Stimulated activated naive CD8-positive, alpha-beta T cell treated with anti-CD3 and anti-CD28 coated beads, Interleukin-15, Interleukin-2, amounts not matched to agents 100 ng/mL and 50 ng/mL, for 24 hours (primary cell): ENCODE data around the gene CROCC2.

Experiments
- H3K27ac Mint-ChIP-seq: one replicate; pipeline ENCODE4 v1.8.0; 2021; ENCODE audit warnings: mild to moderate bottlenecking, mixed read lengths
- H3K27me3 Mint-ChIP-seq: one replicate; pipeline ENCODE4 v1.8.0; 2021; ENCODE audit warnings: mixed read lengths
- H3K36me3 Mint-ChIP-seq: one replicate; pipeline ENCODE4 v1.8.0; 2021; ENCODE audit warnings: low read depth, mixed read lengths
- H3K4me1 Mint-ChIP-seq: one replicate; pipeline ENCODE4 v1.8.0; 2021; ENCODE audit warnings: low read depth, mixed read lengths
- H3K4me3 Mint-ChIP-seq: one replicate; pipeline ENCODE4 v1.8.0; 2021; ENCODE audit warnings: mild to moderate bottlenecking, mixed read lengths
- H3K9me3 Mint-ChIP-seq: one replicate; pipeline ENCODE4 v1.8.0; 2021; ENCODE audit warnings: mixed read lengths

Gene CROCC2

DNA sequence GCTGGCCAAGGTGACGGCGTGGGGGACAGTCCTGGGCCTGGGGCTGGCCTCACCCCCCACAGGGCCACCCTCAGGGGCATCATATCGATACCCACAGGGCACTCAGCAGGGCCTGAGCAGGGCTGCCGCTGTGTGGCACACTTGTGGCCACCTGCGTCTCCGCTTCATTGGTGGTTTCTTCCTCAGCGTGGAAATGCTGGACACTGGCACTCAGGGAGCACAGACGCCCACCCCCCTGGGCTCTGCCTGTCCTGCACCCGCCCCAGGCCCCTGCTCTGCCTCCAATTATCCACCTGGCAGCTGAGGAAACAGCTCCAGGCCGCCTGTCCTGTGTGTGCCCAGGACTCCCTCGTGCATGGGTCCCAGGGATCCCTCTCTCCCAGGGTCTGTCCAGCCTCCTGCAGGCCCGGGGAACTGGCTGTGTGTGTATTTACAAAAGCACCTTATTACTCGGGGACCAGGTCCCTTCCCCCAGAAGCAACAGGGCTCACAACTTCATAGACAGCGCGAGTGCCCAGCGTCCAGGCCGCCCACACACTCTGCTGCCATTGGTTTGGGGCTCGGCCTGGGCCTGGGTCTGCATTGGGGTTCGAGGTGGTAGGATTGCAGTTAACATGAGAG lies 13.1 kb downstream of the CROCC2 start:
- Mint-ChIP-seq H3K4me1 (no peaks in the 10 kb centered on the region), H3K27me3 (peaks cover 4% of the 10 kb centered on the region), H3K36me3 (no peaks in the 10 kb centered on the region), H3K9me3 (no peaks in the 10 kb centered on the region), H3K4me3 (no peak overlapping the region), H3K27ac (no peak overlapping the region)

DNA sequence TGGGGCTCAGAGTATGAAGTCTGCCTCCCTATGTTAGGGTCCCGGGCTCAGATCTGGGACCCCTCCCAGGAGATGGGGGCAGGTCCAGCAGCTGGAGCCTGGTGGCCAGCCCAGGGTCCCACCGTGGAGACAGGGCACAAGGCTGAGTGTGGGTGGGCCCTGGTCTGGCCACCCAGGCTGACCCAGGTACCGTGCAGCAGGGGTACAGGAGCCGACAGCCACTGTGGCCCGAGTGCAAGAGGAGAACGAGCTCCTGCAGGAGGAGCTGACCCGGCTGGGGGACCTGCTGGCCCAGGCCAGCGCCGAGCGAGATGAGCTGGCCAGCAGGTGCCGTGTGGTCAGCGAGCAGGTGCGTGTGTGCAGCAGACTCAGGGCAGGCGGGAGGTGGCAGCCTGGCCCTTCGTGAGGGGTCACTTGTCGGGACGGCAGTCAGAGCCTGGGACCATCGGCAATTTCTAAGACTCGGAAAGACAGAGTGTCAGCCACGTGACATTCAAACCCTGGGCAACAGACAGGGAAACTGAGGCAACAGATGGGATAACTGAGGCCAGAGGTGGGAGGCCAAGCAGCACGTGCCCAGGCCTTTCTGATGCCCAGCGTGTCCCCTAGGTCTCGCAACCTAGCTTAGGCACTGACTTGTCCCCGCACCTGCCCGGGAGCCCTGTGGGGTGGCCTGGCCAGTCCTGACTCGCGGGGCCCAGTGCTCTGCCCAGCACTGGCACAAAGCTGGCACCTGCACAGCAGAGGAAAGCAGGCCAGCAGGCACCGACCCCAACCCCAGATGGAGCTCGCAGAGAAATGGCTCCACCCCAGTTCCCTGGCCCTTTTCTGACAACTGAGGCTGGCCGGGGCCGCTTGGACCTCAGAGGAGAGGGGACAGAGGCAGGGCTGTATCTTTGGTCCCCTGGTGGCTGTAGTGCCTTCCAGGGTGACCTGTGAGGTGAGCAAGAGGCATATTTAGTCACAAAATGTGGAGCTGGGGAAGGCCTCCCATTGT lies 13.9 kb downstream of the CROCC2 start:
- Mint-ChIP-seq H3K36me3 (no peaks in the 10 kb centered on the region), H3K9me3 (no peaks in the 10 kb centered on the region), H3K4me3 (no peak overlapping the region), H3K4me1 (no peaks in the 10 kb centered on the region), H3K27ac (no peak overlapping the region), H3K27me3 (peaks cover 4% of the 10 kb centered on the region)

DNA sequence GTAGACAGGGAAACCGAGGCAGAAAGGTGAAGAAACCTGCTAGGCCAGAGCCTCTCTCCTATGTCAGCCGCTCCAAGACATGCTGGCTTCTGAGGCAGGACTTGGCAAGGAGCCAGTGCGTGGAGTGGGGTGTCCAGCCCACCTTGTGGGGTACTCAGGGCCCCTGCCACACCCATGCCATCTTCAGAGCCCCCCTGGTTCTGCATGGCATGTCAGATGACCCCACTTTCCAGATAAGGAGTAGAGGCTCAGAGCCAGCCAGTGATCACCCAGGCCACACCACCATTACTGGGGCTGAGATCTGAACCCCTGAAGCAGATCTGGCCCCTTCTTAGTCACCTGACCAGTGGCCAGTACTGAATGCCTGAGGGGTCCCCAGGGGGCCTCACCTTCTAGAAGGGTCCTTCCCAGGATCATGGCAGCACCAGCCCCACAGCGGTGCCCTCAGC lies 14.7 kb downstream of the CROCC2 start:
- Mint-ChIP-seq H3K36me3 (no peaks in the 10 kb centered on the region), H3K27ac (no peak overlapping the region), H3K9me3 (no peaks in the 10 kb centered on the region), H3K4me1 (no peaks in the 10 kb centered on the region), H3K4me3 (no peak overlapping the region), H3K27me3 (no peaks in the 10 kb centered on the region)

GRCh38 chr2:240921311-240921994 lies 15.3 kb downstream of the CROCC2 start:
- no peak overlapping the region for H3K4me3 Mint-ChIP-seq
- no peaks in the 10 kb centered on the region for H3K27me3 Mint-ChIP-seq
- no peaks in the 10 kb centered on the region for H3K9me3 Mint-ChIP-seq
- H3K4me1 Mint-ChIP-seq = no peaks in the 10 kb centered on the region
- H3K36me3 Mint-ChIP-seq = no peaks in the 10 kb centered on the region
- H3K27ac Mint-ChIP-seq = no peak overlapping the region

GRCh38 chr2:240921995-240922244 lies 15.8 kb downstream of the CROCC2 start:
- no peaks in the 10 kb centered on the region for H3K4me1 Mint-ChIP-seq
- H3K27me3 Mint-ChIP-seq = no peaks in the 10 kb centered on the region
- no peaks in the 10 kb centered on the region for H3K9me3 Mint-ChIP-seq
- no peaks in the 10 kb centered on the region for H3K36me3 Mint-ChIP-seq
- no peak overlapping the region for H3K27ac Mint-ChIP-seq
- H3K4me3 Mint-ChIP-seq = no peak overlapping the region

DNA sequence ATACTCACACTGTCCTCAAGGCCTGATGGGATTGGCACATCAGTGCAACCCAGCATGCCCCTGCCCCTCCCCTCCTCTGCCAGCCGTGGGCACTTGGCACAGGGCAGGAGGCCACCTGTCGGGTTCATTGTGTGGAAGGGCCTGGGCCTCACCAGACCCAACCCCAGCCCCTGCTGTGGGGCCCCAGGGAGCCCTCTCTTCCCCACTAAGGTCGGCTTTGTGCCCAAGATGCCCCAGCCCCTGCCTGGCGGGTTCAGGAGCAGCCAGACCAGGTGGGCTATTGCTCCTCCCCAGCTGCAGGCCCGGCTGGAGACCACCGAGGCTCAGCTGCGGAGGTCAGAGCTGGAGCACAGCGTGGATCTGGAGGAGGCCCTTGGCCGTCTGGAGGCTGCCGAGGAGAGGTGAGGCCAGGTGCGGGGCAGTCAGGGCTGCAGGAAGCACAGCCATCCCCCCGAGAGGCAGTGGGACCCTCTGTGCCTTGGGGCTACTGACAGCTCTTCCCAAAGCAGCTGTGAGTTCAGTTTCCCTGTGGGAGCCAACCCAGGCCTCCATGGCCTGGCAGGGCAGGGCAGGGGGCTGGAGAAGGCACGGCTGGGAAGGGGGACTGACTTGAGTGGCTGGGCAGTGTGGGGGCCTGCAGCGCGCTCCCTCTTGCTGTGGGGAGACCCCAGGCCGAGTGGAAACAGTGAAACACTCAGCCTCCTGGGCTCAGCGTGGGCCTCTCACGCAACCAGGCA lies 16.3 kb downstream of the CROCC2 start:
- no peaks in the 10 kb centered on the region for H3K27me3 Mint-ChIP-seq
- no peak overlapping the region for H3K27ac Mint-ChIP-seq
- no peaks in the 10 kb centered on the region for H3K36me3 Mint-ChIP-seq
- no peaks in the 10 kb centered on the region for H3K9me3 Mint-ChIP-seq
- H3K4me1 Mint-ChIP-seq = no peaks in the 10 kb centered on the region
- no peak overlapping the region for H3K4me3 Mint-ChIP-seq

- no peaks in the 10 kb centered on the region for H3K9me3 Mint-ChIP-seq
- no peaks in the 10 kb centered on the region for H3K36me3 Mint-ChIP-seq
- no peaks in the 10 kb centered on the region for H3K4me1 Mint-ChIP-seq
- no peak overlapping the region for H3K27ac Mint-ChIP-seq
- H3K27me3 Mint-ChIP-seq = no peaks in the 10 kb centered on the region
- H3K4me3 Mint-ChIP-seq = no peak overlapping the region
Observed at GRCh38 chr2:240922982-240923537, 16.9 kb downstream of the CROCC2 start.

- Mint-ChIP-seq H3K27ac (no peak overlapping the region), H3K4me1 (no peaks in the 10 kb centered on the region), H3K4me3 (no peak overlapping the region), H3K36me3 (no peaks in the 10 kb centered on the region), H3K27me3 (no peaks in the 10 kb centered on the region), H3K9me3 (no peaks in the 10 kb centered on the region)
Observed at GRCh38 chr2:240925191-240925567, 19.0 kb downstream of the CROCC2 start.

- Mint-ChIP-seq H3K36me3 (no peaks in the 10 kb centered on the region), H3K27ac (no peak overlapping the region), H3K9me3 (no peaks in the 10 kb centered on the region), H3K27me3 (no peaks in the 10 kb centered on the region), H3K4me1 (no peaks in the 10 kb centered on the region), H3K4me3 (no peak overlapping the region)
Observed at GRCh38 chr2:240925568-240926515, 19.7 kb downstream of the CROCC2 start.

DNA sequence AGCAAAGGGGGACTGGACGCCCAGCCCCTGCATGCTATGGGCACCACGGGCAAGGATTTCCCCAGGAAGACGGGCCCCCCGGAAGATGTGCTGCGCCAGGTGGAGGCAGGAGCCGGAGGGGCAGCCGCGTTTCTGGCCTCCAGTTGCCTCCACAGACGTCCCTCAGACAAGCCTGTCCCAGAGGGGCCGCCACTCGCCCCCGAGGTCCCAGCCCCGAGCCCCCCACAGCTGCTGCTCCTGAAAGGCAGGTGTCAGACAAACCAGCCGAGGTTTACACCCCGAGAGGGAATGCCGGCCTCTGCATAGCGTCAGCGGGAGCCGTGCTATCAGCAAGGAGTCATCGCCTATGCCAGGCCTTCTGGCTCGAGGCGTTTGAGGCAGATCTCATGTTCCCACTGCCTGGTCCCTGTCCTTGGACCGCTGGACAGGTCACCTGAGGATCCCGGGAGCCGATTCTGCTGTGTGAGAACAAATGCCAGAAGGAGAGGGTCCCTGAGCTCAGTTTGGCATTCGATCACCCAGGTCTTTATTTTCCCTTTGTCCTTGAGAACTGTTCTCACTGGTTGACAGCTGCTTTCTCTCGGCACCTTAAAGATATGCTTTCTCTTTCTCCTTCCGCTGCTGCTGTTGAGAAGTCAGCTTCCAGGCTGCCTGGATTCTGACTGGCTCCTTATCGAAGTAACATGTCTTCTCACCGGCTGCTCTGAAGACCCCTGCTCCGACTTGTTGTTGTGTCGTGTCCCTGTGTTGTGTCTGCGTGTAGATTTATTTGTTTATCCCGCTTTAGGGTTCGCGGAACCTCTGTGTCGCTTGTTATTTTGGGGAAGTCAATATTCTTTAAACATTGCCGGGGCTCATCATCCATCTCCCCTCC lies 20.6 kb downstream of the CROCC2 start:
- H3K4me3 Mint-ChIP-seq = no peak overlapping the region
- H3K27ac Mint-ChIP-seq = no peak overlapping the region
- H3K4me1 Mint-ChIP-seq = no peaks in the 10 kb centered on the region
- H3K27me3 Mint-ChIP-seq = no peaks in the 10 kb centered on the region
- H3K9me3 Mint-ChIP-seq = no peaks in the 10 kb centered on the region
- no peaks in the 10 kb centered on the region for H3K36me3 Mint-ChIP-seq

DNA sequence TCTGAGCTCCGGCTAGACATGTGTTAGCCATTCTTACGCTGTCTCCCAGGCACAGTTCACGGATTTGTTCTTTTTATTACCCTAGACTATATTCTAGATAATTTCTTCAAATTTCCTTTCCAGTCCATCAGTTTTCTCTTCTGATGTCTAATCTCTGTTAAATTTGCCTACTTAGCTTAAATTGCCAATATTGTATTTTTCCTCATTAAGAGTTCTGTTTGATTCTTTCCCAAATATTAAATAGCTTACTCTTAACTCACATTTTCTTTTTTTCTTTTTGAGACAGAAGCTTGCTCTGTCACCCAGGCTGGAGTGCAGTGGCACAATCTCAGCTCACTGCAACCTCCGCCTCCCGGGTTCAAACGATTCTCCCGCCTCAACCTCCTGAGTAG lies 21.2 kb downstream of the CROCC2 start:
- Mint-ChIP-seq H3K4me3 (no peak overlapping the region), H3K27me3 (no peaks in the 10 kb centered on the region), H3K4me1 (no peaks in the 10 kb centered on the region), H3K27ac (no peak overlapping the region), H3K36me3 (no peaks in the 10 kb centered on the region), H3K9me3 (no peaks in the 10 kb centered on the region)

- Mint-ChIP-seq H3K36me3 (no peaks in the 10 kb centered on the region), H3K4me3 (no peak overlapping the region), H3K27ac (no peak overlapping the region), H3K4me1 (no peaks in the 10 kb centered on the region), H3K9me3 (no peaks in the 10 kb centered on the region), H3K27me3 (no peaks in the 10 kb centered on the region)
Observed at GRCh38 chr2:240928476-240929363, 22.6 kb downstream of the CROCC2 start.
